Hepatocyte (in vitro differentiated cells): Measurements from ENCODE around the gene MSH3.

Experiments used
- CTCF ChIP-seq: fragments of 200-600 bp; sonication (generic); IDR thresholded peaks from 2 replicates; pipeline ENCODE4 v1.5.1; 2016; ENCODE audit warnings: antibody characterized with exemption, mild to moderate bottlenecking; ENCODE audit not compliant: poor library complexity
- EZH2 ChIP-seq: fragments of 200-600 bp; sonication (generic); IDR thresholded peaks from 2 replicates; pipeline ENCODE4 v1.6.1; 2016; ENCODE audit warnings: antibody characterized with exemption, mild to moderate bottlenecking, borderline replicate concordance

GRCh38 chr5:80793354-80793753, 138.9 kb downstream of the MSH3 start:
- no peak for TF ChIP-seq CTCF
- no peak for TF ChIP-seq EZH2
